Prostate gland (tissue), 2 donors: ENCODE results near the gene SLC39A9. TPM values are rescaled to one million over a fixed set of nuclear protein-coding genes. Genes with fewer than 3 reads are reported as not detected.

Experiments used
- DNase-seq: peaks from one replicate; pipeline ENCODE4 v3.0.0-alpha.2; 2019; ENCODE audit warnings: low spot score
- H3K27ac ChIP-seq, 2 donors: fragments of 200-600 bp; sonication (generic); 2 replicates each; pipeline ENCODE4 v1.5.1; 2017 to 2019
- H3K27me3 ChIP-seq: fragments of 200-600 bp; sonication (generic); replicated peaks from 2 replicates; pipeline ENCODE4 v1.5.1; 2019; ENCODE audit not compliant: insufficient read depth
- H3K36me3 ChIP-seq, 2 donors: fragments of 200-600 bp; sonication (generic); 1 replicate in 1 of 2; 2 replicates in 1 of 2; pipeline versions ENCODE4 v1.5.1 to v1.8.1; 2017 to 2019
- H3K4me1 ChIP-seq: fragments of 200-600 bp; sonication (generic); replicated peaks from 2 replicates; pipeline ENCODE4 v1.5.1; 2019
- H3K4me3 ChIP-seq, 2 donors: fragments of 200-600 bp; sonication (generic); 2 replicates each; pipeline ENCODE4 v1.5.1; 2017 to 2019
- H3K9me3 ChIP-seq: fragments of 200-600 bp; sonication (generic); 2 replicates; pipeline ENCODE4 v1.5.1; 2017
- CTCF ChIP-seq, 4 experiments: fragments of 200-600 bp in 2 of 4; fragments of 450-650 bp in 2 of 4; sonication (generic) in 2 of 4; IDR thresholded peaks; 1 replicate in 3 of 4; 2 replicates in 1 of 4; pipeline ENCODE4 v1.5.1; 2016 to 2019; ENCODE audit warnings: antibody characterized with exemption in 4 of 4, mild to moderate bottlenecking in 2 of 4, moderate library complexity in 2 of 4
- POLR2A ChIP-seq: fragments of 450-650 bp; IDR thresholded peaks from one replicate; pipeline ENCODE4 v1.6.1; 2016; ENCODE audit warnings: antibody characterized with exemption, mild to moderate bottlenecking
- POLR2AphosphoS5 ChIP-seq: sonication (generic); formaldehyde crosslinking; IDR thresholded peaks from one replicate; pipeline ENCODE4 v1.6.1; 2017; ENCODE audit warnings: antibody characterized with exemption
- WGBS: methylation state at CpG from one replicate; pipeline ENCODE4 v1.1.5; 2018; 5-methylcytosine and 5-hydroxymethylcytosine counted together
- intact Hi-C: fragments of 100-400 bp; cut with DNase I; formaldehyde crosslinking; loops from one replicate; pipeline ENCODE4 v1.14.2; 2022
- total RNA-seq, 2 donors: library from RNA; depleted of rRNA; stranded (reverse); fragments of >200 nt; gene quantifications; one replicate each; pipeline ENCODE4 v1.1.0, GENCODE V29; 2016

SLC39A9 gene
- total RNA-seq, 2 donors from 2014 or later = 71.5 to 102 TPM

GRCh38 chr14:69485701-69486100 is 87.2 kb downstream of the SLC39A9 start:
- Histone ChIP-seq H3K4me3 (no peak overlapping the region), H3K27ac (no peak overlapping the region), H3K9me3 (no peaks in the 10 kb centered on the region), H3K36me3 (no peaks in the 10 kb centered on the region), H3K27me3 (no peaks in the 10 kb centered on the region), H3K4me1 (peaks cover 8% of the 10 kb centered on the region)
- DNase-seq = no peak
- TF ChIP-seq CTCF (IDR thresholded peaks at IDR 0.05) (no peak), POLR2AphosphoS5 (no peak), POLR2A (no peak)
- WGBS = 88% methylated on average over 6 of the region's 6 CpGs
- intact Hi-C loops = no loop called here

- no peak for DNase-seq
- Histone ChIP-seq H3K27ac (no peak overlapping the region), H3K27me3 (no peaks in the 10 kb centered on the region), H3K36me3 (no peaks in the 10 kb centered on the region), H3K4me1 (peaks cover 8% of the 10 kb centered on the region), H3K4me3 (no peak overlapping the region), H3K9me3 (no peaks in the 10 kb centered on the region)
- TF ChIP-seq POLR2A = no peak
- TF ChIP-seq POLR2AphosphoS5 = no peak
- no peak for TF ChIP-seq CTCF (IDR thresholded peaks at IDR 0.05)
- intact Hi-C loops = no loop called here
- 96% methylated on average over 4 of the region's 4 CpGs for WGBS
Measured at GRCh38 chr14:69487226-69487625, 88.7 kb downstream of the SLC39A9 start.

- WGBS = 81% methylated on average over 4 of the region's 4 CpGs
- Histone ChIP-seq H3K4me3 (no peak overlapping the region), H3K27ac (no peak overlapping the region), H3K36me3 (no peaks in the 10 kb centered on the region), H3K9me3 (no peaks in the 10 kb centered on the region), H3K27me3 (no peaks in the 10 kb centered on the region), H3K4me1 (peaks cover 8% of the 10 kb centered on the region)
- intact Hi-C loops = no loop called here
- no peak for DNase-seq
- TF ChIP-seq CTCF (IDR thresholded peaks at IDR 0.05) (no peak), POLR2AphosphoS5 (no peak)
Measured at GRCh38 chr14:69487771-69488170, 89.3 kb downstream of the SLC39A9 start.

- no peaks in the 10 kb centered on the region for H3K36me3 ChIP-seq
- intact Hi-C loops = no loop called here
- H3K9me3 ChIP-seq = no peaks in the 10 kb centered on the region
- H3K27ac ChIP-seq = no peak overlapping the region
- H3K4me1 ChIP-seq = peaks cover 3% of the 10 kb centered on the region
- TF ChIP-seq POLR2AphosphoS5 (no peak), POLR2A (no peak), CTCF (IDR thresholded peaks at IDR 0.05) (no peak)
- no peak overlapping the region for H3K4me3 ChIP-seq
- DNase-seq = no peak
- no peaks in the 10 kb centered on the region for H3K27me3 ChIP-seq
Measured at GRCh38 chr14:69489495-69489894, 91.0 kb downstream of the SLC39A9 start.

GRCh38 chr14:69490219-69490918 is 91.9 kb downstream of the SLC39A9 start:
- Histone ChIP-seq H3K27ac (no peak overlapping the region), H3K36me3 (no peaks in the 10 kb centered on the region), H3K4me3 (no peak overlapping the region), H3K9me3 (no peaks in the 10 kb centered on the region), H3K27me3 (no peaks in the 10 kb centered on the region), H3K4me1 (no peaks in the 10 kb centered on the region)
- TF ChIP-seq POLR2A (no peak), POLR2AphosphoS5 (no peak), CTCF (IDR thresholded peaks at IDR 0.05) (no peak)
- DNase-seq = no peak
- 75% methylated on average over 7 of the region's 7 CpGs for WGBS
- intact Hi-C loops = no loop called here
